ENCODE measurements around the gene BCLAF1.

DNA sequence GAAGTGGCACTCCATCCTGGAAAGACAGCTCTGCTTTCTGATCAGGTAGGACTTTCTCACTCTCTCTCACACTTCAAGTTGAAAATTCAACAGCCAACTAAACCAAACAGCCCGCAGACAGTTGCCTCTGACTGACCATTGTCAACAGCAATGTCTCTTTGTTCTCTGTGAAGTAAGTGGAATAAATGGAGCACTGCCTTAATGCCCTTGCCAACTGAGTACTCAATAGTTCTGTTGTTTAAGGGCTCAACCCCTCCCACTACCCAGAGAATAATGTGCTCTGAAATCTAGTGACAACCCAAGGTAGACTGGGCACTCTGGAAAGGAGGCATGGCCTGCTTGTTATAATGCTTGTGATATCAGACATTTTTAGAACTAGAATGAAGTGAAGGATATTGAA lies 16.8 kb upstream of the BCLAF1 start:
- TF ChIP-seq, protein P1, sequence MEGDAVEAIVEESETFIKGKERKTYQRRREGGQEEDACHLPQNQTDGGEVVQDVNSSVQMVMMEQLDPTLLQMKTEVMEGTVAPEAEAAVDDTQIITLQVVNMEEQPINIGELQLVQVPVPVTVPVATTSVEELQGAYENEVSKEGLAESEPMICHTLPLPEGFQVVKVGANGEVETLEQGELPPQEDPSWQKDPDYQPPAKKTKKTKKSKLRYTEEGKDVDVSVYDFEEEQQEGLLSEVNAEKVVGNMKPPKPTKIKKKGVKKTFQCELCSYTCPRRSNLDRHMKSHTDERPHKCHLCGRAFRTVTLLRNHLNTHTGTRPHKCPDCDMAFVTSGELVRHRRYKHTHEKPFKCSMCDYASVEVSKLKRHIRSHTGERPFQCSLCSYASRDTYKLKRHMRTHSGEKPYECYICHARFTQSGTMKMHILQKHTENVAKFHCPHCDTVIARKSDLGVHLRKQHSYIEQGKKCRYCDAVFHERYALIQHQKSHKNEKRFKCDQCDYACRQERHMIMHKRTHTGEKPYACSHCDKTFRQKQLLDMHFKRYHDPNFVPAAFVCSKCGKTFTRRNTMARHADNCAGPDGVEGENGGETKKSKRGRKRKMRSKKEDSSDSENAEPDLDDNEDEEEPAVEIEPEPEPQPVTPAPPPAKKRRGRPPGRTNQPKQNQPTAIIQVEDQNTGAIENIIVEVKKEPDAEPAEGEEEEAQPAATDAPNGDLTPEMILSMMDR (IDR thresholded peaks at IDR 0.05), result no peak
- no peak for TF ChIP-seq EP300 (IDR thresholded peaks at IDR 0.05)
